Brain microvascular endothelial cell (primary cell): ENCODE results near the gene KIAA1549.

Source experiments
- DNase-seq: peaks from one replicate; pipeline ENCODE4 v3.0.0-alpha.2; 2020
- H3K27ac ChIP-seq: fragments of 250-450 bp; sonication (Bioruptor Pico); 2 replicates; pipeline ENCODE4 v1.5.1; 2020; ENCODE audit warnings: mild to moderate bottlenecking, moderate library complexity
- H3K27me3 ChIP-seq: fragments of 250-450 bp; sonication (Bioruptor Pico); replicated peaks from 2 replicates; pipeline ENCODE4 v1.5.1; 2020; ENCODE audit warnings: mild to moderate bottlenecking
- H3K36me3 ChIP-seq: fragments of 250-450 bp; sonication (Bioruptor Pico); replicated peaks from 2 replicates; pipeline ENCODE4 v1.5.1; 2020; ENCODE audit warnings: mild to moderate bottlenecking
- H3K4me3 ChIP-seq: 2 replicates; pipeline ENCODE4 v1.5.1; 2011; ENCODE audit warnings: low read depth, mild to moderate bottlenecking, control low read depth, low read length, moderate library complexity
- CTCF ChIP-seq: IDR thresholded peaks from 2 replicates; pipeline ENCODE4 v1.5.1; 2011; ENCODE audit warnings: low read depth, mild to moderate bottlenecking, moderate library complexity, low read length, control low read depth, inconsistent platforms; ENCODE audit errors: missing control alignments
- in situ Hi-C: cut with HindIII; loops from 2 replicates; pipeline ENCODE4 v1.10.0; 2017; ENCODE audit warnings: low sequenced_read_pairs, low pct_ligation_motif_present

KIAA1549 gene

DNA sequence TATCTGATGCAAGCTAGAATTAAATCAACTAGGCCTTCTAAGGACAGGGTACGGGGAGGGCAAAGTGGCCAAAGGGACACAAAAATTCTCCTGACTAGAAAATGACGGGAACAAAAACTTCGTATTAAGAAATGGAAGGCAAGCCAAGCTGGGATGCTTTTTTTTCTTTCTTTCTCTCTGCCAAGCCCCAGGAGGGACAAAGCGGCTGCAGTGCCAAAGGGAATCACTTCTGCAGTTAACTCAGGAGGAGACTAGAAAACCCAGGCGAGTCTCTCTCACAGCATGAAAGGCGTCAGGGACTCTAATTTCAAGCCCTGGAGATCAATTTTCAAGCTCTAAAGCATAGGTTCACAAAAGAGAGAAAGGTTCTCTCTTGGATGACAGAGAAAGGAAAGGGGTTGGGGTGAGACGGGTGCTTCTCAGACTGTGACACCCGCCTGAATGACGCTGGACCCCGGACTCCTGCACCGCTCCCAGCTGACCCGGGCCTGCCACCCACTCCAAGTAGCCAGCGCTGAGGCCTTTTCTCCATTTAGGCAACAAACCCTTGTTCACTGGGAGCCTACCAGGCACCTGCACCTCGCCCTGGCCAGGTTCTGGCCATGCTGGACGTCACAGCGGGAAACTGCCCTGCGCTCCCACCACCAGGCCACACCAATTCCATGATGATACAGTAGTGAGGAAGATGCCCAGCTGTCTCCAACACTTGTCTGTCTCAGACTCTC lies 56.5 kb downstream of the KIAA1549 start:
- Histone ChIP-seq H3K27me3 (no peaks in the 10 kb centered on the region), H3K36me3 (no peaks in the 10 kb centered on the region), H3K4me3 (no peak overlapping the region), H3K27ac (no peak overlapping the region)
- no peak for TF ChIP-seq CTCF
- in situ Hi-C loops: no loop called here
- no peak for DNase-seq

GRCh38 chr7:138921277-138921676 lies 59.9 kb downstream of the KIAA1549 start:
- no peak for TF ChIP-seq CTCF
- in situ Hi-C loops: no loop called here
- DNase-seq: no peak
- no peak overlapping the region for H3K4me3 ChIP-seq
- no peak overlapping the region for H3K27ac ChIP-seq
- H3K27me3 ChIP-seq: no peaks in the 10 kb centered on the region
- H3K36me3 ChIP-seq: no peaks in the 10 kb centered on the region

DNA sequence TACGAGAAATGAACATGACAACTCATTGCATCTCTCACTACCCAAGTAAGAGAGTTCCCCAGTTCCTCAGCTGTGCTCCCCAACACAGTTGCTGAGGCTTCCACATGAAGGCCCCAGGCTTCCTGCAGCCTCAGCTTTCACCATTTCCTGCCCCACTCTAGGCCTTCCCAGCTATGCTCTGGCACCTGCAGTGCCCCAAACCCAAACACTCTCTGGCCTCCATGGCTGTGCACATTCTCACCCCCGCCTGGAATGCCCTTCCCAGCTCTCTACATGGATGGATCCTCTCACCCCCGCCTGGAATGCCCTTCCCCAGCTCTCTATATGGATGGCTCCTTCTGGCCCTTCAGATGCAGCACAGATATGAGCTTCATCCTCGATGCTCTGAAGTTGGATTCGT lies 61.3 kb downstream of the KIAA1549 start:
- no peak for DNase-seq
- Histone ChIP-seq H3K27ac (no peak overlapping the region), H3K4me3 (no peak overlapping the region), H3K36me3 (no peaks in the 10 kb centered on the region), H3K27me3 (no peaks in the 10 kb centered on the region)
- no peak for TF ChIP-seq CTCF
- in situ Hi-C loops: no loop called here

GRCh38 chr7:138919216-138919615 lies 62.0 kb downstream of the KIAA1549 start:
- no peaks in the 10 kb centered on the region for H3K36me3 ChIP-seq
- no peak for TF ChIP-seq CTCF
- no peak overlapping the region for H3K27ac ChIP-seq
- in situ Hi-C loops: no loop called here
- no peak for DNase-seq
- no peak overlapping the region for H3K4me3 ChIP-seq
- H3K27me3 ChIP-seq: no peaks in the 10 kb centered on the region

GRCh38 chr7:138918756-138919155 lies 62.4 kb downstream of the KIAA1549 start:
- no peak overlapping the region for H3K4me3 ChIP-seq
- H3K36me3 ChIP-seq: no peaks in the 10 kb centered on the region
- no peaks in the 10 kb centered on the region for H3K27me3 ChIP-seq
- no peak for TF ChIP-seq CTCF
- in situ Hi-C loops: no loop called here
- no peak for DNase-seq
- no peak overlapping the region for H3K27ac ChIP-seq

- in situ Hi-C loops: no loop called here
- H3K27ac ChIP-seq: no peak overlapping the region
- TF ChIP-seq CTCF: no peak
- H3K4me3 ChIP-seq: no peak overlapping the region
- H3K36me3 ChIP-seq: no peaks in the 10 kb centered on the region
- no peak for DNase-seq
- H3K27me3 ChIP-seq: no peaks in the 10 kb centered on the region
Observed at GRCh38 chr7:138918176-138918575, 63.0 kb downstream of the KIAA1549 start.
